GM12875 (cell line): ENCODE data around the gene SLC25A33.

Experiments used
- H3K4me3 ChIP-seq: one replicate; pipeline ENCODE4 v1.5.1; 2011; ENCODE audit warnings: low read depth, low read length, control low read depth
- TF ChIP-seq, protein P1 (sequence below): IDR thresholded peaks from 2 replicates; pipeline ENCODE4 v1.5.1; 2011; ENCODE audit warnings: low read depth, mild to moderate bottlenecking, control low read depth, inconsistent platforms, low read length, moderate library complexity, borderline replicate concordance; ENCODE audit not compliant: insufficient read depth

The SLC25A33 gene

DNA sequence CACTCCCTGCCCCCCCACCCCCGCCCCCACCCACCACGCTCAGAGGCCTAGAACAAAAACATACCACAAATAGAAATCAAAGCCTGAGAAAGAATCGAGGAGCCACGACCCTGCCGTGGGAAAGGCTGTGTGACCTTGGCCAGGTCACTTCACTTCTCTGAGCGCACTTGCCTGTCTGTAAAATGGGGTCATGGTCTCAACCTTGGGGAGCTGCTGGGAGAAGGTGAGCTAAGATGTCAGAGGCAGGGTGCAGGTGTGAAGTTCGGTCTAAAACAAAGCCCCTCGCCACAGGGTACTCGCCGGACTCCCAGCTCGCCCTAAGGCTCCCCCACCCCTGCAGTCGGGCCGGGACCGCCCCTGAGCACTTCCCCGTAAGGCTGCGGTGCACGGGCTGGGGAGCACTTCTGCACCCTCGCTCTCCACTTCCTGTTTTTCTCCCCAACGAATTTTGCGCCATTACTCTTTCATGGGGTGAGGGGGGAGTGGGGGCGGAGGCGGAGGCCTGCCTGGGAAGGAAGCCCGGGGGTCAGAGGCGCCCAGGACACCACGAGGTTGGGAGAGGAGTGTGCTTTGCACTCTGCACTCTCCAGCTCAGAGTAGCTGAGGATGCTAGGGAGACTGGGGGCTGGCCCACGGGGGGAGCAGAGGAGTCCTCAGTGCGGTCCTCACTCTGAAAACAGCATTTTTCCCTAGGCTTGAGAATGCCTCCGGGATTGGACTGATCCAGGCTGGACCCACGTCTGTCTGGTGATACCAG lies 90.4 kb downstream of the SLC25A33 start:
- TF ChIP-seq, protein P1, sequence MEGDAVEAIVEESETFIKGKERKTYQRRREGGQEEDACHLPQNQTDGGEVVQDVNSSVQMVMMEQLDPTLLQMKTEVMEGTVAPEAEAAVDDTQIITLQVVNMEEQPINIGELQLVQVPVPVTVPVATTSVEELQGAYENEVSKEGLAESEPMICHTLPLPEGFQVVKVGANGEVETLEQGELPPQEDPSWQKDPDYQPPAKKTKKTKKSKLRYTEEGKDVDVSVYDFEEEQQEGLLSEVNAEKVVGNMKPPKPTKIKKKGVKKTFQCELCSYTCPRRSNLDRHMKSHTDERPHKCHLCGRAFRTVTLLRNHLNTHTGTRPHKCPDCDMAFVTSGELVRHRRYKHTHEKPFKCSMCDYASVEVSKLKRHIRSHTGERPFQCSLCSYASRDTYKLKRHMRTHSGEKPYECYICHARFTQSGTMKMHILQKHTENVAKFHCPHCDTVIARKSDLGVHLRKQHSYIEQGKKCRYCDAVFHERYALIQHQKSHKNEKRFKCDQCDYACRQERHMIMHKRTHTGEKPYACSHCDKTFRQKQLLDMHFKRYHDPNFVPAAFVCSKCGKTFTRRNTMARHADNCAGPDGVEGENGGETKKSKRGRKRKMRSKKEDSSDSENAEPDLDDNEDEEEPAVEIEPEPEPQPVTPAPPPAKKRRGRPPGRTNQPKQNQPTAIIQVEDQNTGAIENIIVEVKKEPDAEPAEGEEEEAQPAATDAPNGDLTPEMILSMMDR = no peak
- peak overlapping the region; percentile 86 for H3K4me3 ChIP-seq

DNA sequence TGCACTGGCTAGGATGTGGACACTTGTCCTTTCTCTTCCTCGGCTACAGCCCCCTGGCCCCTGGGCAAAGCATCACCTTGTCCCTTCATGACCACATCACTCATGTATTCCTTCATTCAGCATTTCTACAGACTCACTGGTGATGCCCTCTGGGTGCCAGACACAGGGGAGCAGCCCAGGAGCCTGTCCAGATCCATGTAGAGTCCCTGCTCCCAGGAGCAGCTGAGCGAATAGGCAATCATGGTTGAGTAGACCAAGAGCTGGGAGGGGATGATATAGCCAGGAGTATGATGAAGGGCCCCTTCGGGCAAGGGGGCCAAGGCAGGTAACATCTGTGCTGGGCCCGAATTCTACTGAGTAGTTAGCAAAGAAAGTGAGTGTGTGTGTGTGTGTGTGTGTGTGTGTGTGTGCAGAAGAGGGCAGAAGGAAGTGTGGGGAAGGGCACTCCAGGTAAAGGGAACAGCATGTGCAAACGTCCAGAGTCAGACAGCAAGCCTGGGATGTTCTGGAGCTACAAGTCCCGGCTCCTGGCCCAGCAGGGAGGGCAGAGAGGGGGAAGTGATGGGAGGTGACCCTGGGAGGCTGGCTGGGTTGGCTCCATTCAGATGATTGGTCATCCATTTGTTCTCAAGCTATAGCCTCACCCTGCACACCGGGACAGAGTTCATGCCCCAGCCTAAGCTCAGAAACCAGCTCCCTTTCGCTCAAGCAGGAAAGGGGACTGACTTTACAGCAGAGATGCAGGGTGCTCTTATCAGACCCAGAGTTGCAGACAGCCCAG lies 91.3 kb downstream of the SLC25A33 start:
- TF ChIP-seq, protein P1 = no peak
- H3K4me3 ChIP-seq = peak overlapping the region; percentile 86

DNA sequence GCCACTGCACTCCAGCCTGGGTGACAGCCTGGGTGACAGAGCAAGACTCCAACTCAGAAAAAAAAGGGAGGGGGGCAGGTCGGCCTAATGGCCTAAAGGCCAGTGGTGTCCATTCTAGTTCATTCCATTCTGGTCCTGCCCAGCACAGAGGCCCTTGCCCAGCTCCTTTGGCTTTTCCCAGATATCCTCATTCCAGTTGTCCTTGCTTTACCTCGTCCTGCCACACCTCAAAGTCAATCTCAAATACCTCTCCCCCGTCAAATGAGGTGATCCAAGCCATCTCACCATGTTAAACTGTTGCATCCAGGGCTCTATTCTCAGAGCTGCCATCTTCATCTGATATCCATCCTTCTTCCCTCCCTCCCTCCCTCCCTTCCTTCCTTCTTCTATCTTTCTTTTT lies 92.3 kb downstream of the SLC25A33 start:
- no peak overlapping the region for H3K4me3 ChIP-seq

DNA sequence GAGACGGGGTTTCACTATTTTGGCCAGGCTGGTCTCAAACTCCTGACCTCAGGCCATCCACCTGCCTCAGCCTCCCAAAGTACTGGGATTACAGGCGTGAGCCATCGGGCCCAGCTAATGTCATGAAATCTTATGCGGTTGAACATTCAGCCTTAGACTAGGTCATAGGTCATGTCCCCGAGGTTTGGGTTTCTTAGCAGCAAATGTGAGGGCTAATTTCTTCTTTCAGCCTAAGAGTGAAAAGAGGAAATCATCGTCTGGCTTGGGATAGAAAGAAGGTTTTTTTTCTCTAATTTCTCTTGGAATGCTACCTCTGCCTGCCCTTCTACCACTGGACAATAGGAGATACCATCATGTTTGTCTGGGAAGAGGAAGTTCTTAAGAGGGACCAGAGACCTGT lies 94.2 kb downstream of the SLC25A33 start:
- H3K4me3 ChIP-seq = no peak overlapping the region
- TF ChIP-seq, protein P1 = no peak

More for the DNA sequence above, 92.3 kb downstream of the SLC25A33 start:
- TF ChIP-seq, protein P1 = no peak

DNA sequence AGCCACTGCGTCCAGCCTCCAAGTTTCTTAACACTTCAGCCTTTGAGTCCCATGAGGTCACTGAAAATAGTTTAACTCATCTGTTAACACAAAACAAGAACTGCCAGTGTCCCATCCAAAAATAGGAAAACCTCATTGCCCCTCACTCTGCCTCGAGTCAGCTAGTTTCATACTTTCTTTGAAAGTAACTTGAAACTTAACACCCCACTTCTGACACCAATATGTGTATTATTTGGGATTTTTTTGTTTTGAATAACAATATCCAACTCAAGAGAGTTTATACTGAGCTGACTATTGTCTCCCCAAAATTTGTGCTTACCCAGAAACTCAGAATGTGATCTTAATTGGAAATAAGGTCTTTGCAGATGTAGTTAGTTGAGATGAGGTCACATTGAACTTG lies 95.3 kb downstream of the SLC25A33 start:
- H3K4me3 ChIP-seq = no peak overlapping the region
- TF ChIP-seq, protein P1 = no peak
